Gastroesophageal sphincter (tissue), 3 donors: ENCODE data around the gene RERE.

ENCODE experiments used
- CTCF ChIP-seq, 4 experiments: fragments of 200-600 bp in 2 of 4; fragments of 450-650 bp in 2 of 4; sonication (generic) in 1 of 4; IDR thresholded peaks; one replicate each; pipeline ENCODE4 v1.5.1; 2017 to 2019; ENCODE audit warnings: antibody characterized with exemption in 4 of 4, mild to moderate bottlenecking in 2 of 4, moderate library complexity in 2 of 4
- POLR2A ChIP-seq, 2 donors: fragments of 450-650 bp; IDR thresholded peaks; one replicate each; pipeline ENCODE4 v1.6.1; 2017; ENCODE audit warnings: antibody characterized with exemption in 2 of 2, mild to moderate bottlenecking in 2 of 2, moderate library complexity in 1 of 2

GRCh38 chr1:8676813-8677212 is 140.6 kb downstream of the RERE start:
- TF ChIP-seq CTCF (IDR thresholded peaks at IDR 0.05) (no peak), POLR2A (IDR thresholded peaks at IDR 0.05) (no peak)
